Measurements from ENCODE around the gene JAG2.
A peak's percentile ranks its signal among the peaks of the same experiment; 100 is the strongest.
"Not testable (repeated sequence)": the region's sequence is repeated elsewhere in the genome, so short reads cannot be mapped to it uniquely, and the experiment has no call there.

JAG2 gene

DNA sequence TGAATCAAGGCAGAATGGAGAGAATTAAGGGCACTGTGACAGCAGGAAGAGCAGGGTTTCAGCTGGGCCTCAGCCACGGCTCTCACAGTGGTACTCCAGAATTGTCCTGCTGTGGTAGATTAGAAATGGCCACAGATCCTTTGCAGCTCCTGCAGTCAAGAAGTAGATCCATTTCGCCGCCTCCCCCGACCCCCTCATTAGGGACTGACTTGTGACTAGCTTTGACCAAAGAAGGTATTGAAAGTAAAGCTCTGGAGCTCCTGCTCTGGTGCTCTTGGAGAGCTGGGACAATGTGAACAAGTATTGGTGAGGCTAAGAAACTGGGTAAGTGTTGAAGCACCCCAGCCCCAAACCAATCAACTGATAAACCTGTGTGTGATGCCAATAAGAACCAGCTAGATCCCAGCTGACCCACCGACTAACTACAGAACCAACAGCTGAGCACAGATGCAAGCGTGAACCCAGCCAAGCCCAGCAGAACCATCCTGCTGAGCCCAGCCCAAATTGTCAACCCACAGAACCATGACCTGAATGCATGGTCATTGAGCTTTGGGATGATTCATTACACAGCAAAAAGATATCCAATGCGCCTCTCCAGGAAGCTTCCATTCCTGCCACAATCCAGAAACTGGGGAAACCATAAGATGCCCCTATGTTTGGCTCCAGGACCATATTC is 50.7 kb downstream of the JAG2 start:
- DNase-seq (ENCODE audit: low read depth): no peak

DNA sequence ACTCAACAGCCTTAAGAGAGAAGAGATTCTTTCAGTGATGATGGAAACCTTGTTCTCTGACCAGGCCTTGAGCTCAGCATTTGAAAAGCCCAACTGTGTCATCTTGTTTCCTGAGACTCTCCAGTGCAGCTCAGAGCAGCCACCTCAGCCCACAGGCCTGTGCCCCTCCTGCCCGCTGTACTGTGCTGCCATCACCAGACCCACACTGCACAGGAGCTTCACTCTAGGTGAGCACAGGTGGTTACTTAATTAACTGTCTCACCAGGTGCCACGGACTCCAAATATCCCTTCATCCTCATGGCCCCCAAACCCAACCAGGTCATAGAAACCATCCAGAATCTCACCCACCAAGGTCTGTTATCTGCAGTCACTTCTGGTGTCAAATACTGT is 51.3 kb downstream of the JAG2 start:
- DNase-seq (ENCODE audit: low read depth): no peak

DNA sequence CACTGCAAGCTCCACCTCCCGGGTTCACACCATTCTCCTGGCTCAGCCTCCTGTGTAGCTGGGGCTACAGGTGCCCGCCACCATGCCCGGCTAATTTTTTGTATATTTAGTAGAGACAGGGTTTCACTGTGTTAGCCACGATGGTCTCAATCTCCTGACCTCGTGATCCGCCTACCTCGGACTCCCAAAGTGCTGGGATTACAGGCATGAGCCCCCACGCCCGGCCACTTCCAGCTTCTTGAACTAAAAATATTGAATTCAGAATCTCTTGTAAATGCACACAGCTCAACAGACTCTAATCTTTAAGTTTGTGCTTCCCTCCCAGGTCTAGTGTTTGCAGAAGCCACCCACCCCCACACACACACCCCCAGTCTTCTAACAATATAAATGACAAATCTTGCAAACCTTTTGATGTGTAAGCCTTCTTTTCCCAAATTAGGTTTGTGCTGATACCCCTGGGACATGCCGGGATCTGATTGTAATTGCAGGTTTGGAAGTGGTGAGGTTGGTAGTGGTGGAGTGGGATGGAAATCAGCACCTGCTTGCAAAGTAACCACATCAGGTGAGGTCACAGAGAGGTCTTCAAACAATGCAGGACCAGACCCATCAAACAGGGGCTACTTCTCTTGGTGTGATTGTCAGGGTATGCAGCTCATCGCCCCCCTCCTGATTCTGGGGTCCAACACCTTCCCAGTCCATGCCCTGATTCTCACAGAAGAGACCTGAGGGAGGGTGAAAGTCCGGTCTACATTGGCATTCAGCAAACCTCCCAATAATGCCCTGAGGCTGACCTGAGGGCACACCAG is 51.9 kb downstream of the JAG2 start:
- no peak for DNase-seq (ENCODE audit: low read depth)

DNA sequence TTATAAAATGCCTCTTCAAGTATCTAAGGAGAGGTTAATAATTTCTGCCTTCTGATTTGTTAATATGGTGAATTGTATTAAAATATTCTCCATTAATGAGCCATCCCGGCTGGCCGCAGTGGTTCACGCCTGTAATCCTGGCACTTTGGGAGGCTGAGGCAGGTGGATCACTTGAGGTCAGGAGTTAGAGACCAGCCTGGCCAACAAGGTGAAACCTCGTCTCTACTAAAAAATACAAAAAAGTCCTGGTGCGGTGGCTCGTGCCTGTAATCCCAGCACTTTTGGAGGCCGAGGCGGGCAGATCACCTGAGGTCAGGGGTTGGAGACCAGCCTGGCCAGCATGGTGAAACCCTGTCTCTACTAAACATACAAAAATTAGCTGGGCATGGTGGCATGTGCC is 59.3 kb downstream of the JAG2 start:
- not testable (repeated sequence) for DNase-seq (ENCODE audit: low read depth)

DNA sequence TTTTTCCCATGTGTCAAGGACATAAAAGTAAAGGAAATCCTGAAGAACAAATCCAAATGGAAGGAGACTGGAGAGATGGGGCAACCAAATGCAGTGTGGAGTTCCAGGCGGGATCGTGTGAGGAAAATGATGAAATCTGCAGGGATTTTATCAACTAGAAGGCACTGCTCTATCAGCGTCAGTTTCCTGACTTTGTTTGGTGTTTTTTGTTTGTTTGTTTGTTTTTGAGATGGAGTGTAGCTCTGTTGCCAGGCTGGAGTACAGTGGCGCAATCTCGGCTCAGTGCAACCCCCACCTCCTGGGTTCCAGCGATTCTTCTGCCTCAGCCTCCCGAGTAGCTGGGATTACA is 60.1 kb downstream of the JAG2 start:
- DNase-seq (ENCODE audit: low read depth): no peak

DNA sequence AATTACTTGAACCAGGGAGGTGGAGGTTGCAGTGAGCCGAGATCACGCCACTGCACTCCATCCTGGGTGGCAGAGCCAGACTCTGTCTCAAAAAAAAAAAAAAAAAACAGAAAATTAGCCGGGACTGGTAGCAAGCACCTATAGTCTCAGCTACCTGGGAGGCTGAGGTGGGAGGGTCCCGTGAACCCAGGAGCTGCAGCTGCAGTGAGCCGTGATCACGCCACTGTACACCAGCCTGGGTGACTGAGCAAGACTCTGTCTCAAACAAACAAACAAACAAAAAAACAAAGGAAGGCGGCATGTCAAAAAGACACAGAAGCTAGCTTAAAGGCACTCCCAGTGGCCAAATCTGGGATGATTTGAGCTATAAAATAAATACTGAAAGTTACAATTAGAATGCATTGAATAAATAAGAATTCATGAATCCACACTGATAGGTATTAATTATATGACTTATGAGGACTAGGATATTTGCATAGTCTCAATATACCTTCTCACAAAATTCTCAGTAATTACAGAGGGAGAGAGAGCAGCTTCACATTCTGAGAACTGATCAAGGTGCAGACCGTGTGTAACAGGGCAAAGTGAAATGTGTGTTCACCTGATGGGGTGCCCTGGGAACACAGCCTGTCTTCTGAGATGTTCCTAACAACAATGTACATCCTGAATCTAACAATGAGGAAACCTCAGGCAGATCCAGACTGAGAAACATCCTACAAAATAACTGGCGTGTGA is 60.6 kb downstream of the JAG2 start:
- no peak for DNase-seq (ENCODE audit: low read depth)

DNA sequence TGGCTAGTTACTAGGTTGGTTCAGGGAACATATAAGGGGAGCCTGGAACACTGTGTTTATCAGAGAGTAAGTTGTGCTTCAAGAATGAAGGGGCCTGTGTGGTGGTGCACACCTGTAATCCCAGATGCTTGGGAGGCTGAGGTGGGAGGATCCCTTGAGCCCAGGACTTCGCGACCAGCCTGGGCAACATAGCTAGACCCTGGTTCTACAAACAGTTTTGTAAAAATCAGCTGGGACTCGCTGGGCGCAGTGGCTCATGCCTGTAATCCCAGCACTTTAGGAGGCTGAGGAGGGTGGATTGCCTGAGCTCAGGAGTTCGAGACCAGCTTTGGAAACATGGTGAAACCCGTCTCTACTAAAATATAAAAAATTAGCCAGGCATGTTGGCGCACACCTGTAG is 61.2 kb downstream of the JAG2 start:
- DNase-seq (ENCODE audit: low read depth): no peak

DNA sequence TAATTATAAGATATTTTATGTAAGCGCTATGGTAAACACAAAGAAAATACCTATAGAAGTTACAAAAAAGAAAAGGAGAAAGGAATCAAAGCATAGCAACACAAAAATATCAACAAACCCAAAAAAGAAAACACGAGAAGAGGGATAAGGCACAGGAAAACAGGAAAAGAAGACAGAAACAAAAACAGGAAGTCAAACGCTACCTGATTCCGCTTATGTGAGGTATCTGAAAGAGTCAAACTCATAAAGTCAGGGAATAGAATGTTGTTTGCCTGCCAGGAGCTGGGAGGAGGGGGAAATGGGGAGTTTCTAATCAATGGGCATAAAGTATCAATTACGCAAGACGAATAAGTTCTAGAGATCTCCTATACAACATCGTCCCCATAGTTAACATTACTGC is 63.4 kb downstream of the JAG2 start:
- no peak for DNase-seq (ENCODE audit: low read depth)

DNA sequence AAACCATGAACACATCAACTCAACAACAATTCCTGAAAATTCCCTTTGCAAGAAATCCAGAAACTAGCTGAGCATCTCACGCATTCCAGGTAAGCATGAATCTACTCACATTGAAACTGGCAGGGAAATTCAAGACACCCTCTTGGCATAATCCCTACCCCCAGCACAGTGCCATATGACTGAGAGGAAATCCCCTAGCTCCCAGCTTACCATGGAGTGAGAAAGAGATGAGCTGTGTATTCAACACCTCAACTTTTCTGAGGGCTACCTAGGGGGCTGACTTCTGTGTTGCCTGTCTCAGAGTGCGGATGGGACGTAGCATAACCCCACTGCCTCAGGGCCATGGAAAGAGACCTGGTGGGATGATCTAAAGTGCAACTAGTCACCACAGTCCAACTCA is 65.7 kb downstream of the JAG2 start:
- no peak for DNase-seq (ENCODE audit: low read depth)

DNA sequence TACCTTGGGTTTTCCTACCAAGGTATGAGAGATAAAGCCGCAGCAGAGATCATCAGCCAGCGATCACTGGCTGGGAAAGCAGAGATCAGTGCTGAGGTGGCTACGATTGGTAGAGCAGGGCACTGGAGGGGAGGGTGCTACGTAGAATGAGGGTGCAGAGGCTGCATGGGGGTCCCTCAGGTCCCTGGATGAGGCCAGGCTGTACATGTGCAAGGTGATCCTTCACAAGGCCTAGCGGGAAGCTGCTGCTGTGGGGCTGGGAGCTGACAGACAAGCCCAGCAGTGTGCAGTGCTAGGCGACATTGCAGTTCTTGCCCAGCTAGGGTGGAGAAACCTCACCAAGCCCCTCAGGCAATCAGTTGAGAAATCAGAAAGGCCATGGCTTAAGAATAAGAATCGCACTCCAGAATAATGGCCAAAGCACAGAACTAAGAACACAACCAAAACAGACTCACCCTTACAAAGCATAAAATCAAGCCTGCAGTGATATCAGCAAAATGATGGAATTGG is 66.2 kb downstream of the JAG2 start:
- DNase-seq (ENCODE audit: low read depth): no peak

DNA sequence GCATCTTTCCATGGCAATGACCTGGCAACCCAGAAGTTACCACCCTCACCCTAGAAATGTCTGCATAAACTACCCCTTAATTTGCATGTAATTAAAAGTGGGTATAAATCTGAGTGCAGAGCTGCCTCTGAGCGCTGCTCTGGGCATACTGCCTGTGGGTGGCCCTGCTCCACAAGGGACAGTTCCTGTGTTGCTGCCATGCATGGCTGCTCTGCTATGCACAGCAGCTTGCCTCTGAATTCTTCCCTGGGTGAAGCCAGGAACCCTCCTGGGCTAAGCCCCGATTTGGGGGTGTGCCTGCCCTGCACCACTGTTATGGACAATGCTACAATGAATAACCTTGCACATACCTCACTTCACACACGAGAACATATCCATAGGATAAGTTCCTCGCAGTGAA is 67.7 kb downstream of the JAG2 start:
- DNase-seq (ENCODE audit: low read depth): no peak

DNA sequence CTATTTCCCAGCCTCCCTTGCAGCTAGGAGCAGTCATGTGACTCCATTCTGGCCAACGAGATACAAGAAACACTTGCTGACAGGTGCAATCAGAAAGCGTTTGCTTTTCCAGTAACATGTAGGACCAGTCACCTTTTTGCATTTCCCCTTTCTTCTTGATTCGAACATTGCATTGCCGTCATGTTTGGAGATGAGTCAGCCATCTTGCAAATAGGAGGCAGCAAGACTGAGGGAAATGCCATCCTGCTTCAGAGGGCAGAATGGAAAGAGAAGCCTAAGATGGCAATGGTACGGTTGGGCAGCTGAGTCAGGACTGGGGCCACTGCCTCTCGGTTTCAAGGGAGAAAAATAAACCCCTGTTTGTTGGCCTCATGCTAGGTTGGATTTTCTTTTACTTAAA is 68.8 kb downstream of the JAG2 start:
- DNase-seq (ENCODE audit: low read depth): no peak

DNA sequence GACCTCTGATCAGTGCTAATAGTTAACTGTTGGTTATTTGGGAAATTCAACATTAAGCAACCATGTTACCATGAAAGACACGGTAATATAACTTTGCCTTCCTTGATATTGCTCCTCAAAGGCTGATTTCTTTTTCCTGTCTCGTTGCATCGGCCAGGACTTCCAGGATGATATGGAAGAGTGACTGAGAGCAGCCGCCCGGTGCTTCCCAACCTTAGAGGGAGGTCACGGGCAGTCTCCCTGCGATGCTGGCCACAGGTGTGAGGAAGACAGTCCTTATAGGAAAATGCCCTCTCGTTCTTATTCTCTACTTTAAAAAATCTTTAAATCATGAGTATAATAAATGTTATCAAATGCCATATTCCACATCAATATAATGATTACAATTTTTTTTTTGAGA is 70.3 kb downstream of the JAG2 start:
- DNase-seq (ENCODE audit: low read depth): no peak

DNA sequence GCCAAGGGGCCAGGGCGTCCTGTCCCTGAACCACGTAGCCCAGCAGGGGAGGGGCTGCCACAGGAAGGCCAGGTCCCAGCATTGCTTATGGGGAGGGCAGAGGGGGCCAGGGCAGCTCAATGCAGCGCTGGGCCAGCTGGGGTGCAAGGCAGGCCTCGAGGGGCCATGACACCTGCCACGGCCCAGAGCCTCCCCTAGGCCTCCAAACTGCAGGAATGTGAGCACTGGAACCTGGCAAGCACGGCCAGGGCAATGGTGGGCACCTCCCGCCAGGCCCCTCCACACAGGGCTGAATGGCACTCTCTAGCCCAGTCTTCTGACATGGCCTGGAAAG is 70.8 kb downstream of the JAG2 start:
- no peak for DNase-seq (ENCODE audit: low read depth)

DNA sequence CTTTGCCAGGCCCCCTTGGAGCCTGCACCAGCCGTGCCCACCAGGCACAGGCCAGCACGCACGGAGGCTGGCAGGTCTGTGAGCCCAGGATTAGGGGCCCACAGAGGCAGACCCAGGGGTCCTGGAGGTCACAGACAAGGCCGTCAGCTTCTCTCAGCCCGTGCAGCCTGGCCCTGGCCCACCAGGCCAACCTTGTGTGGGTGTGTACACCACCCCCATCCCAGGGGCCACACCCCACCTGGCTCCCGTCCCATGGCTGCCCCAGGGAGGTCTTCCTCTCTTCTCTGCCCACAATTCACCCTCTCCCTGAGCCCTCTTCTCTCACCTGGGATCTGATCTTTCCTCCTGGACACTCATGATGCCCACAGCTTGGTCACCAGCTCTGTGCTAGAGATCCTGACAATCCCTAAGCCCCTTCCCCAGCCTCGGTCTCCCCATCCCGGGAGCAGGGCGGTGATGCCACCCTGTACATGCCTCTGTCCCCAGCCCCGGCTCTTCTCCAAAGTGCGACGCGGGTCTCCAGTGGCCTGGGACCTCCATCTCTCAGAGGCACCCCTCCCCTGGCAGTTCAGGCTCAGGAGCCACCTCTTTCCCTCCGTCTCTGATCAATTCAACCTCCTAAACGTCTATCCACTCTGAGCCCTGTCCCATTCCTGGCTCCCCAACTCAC is 72.2 kb downstream of the JAG2 start:
- no peak for DNase-seq (ENCODE audit: low read depth)

DNA sequence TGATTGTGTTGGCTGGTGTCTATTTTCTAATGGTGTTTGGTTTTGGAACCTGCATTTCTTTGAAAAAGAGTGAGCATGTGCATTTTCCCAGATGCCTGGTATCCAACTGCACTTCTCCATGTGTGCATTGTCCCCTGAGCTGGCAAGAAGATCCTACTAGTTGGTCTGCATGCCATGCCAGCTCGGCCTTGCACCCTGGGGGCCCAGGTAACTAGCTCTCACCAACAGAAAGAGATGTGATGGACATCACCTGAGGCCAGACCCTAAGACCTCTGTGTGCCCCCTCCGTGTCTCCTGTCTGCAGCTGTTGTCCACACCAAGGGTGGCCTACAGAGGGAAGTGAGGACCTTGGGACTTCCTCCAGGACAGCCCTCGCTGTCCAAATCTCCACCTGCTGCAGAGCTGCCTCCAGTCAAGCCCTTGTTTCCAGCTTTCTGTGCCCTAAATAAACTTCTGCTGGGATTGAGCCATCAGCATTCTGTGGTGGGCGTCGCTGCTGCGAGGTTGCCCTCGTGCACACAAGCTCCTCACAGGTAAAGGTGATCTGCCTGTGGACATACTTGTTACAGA is 73.3 kb downstream of the JAG2 start:
- no peak for DNase-seq (ENCODE audit: low read depth)

DNA sequence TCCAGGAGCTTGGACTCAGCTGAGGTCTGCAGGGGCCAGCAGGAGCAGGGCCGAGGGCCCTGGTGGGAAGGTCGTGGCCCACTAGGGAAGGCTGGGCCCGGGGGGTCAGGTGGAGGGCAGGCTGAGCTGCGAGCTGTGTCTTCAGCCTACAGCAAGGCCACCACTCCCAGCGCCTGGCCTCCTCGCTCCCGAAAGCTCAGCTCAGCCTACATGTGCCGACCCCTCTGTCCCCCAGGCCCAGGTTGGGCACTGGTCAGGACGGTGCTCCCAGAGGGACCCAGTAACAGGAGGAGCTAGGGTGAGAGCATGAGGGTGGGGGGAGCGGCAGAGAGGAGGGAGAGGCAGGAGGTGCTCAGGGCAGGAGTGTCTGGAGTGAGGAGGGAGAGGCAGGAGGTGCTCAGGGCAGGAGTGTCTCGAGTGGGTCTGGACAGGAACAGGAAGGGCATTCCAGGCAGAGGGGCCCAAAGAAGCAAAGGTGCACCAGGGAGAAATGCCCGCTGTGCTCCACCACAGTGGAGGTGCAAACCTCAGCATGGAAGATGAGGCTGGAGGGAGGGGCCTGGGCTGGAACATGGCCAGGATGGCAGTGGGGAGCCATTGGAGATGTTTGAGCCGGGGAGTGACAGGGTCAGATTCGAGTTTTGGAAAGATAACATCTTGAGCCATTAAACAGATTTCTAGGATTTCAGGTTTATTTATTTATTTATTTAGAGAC is 74.2 kb downstream of the JAG2 start:
- no peak for DNase-seq (ENCODE audit: low read depth)

DNA sequence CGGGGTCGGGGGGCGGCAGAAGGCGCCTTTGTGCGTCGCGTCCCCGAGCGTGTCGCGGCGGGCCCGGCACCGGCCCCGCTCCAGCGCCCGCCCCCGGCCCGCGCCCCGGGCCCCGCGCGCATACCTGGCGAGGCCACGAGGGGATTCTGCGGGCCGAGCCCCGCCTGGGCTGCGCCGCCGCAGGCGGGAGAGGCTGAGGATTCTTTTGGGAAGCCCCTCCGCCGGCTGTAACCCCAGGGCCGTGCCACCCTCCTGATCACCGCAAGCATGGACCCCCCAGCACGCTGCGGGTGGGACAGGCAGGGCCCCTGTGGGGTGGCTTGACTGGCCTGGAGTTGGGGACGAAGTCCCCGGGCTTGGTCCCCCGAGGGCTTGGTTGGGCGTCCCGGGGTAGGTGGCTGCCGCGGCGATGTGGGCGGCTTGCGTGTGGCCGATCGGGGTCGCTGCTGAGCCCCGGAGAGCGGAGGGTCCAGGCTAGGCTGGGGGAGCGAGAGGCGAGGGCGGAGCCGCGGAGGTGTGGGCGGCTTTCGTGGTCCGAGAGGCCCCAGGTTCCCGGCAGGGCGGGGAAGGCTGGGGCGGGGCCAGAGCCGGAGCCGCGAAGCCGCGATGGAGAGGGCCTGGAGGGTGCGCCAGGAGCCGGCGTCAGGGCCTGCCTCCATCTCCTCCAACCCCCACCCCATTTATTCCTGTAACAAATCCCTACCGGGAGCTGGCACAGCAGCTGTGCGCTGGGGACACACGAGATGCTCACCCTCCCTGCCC is 75.0 kb downstream of the JAG2 start:
- DNase-seq (ENCODE audit: low read depth): peak; percentile 31

DNA sequence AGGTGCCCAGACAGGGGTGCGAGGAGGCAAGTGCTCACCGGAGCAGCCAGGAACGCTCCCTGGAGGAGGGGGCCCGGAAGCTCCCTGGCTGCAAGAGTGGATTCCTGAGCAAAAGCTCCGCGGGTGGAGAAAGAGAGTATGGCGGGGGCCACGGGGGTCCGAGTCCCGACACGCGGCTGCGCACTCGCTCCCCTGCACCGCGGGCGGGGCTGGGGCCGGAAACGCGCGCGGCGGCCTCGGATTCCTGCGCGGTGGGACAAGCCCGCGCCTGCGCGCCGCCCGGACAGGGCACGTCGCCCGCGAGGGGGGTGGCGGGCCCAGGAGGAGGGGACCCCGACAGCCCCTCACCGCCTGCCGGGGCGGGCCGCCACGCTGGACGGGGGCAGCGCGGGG is 75.5 kb downstream of the JAG2 start:
- peak; percentile 38 for DNase-seq (ENCODE audit: low read depth)

DNA sequence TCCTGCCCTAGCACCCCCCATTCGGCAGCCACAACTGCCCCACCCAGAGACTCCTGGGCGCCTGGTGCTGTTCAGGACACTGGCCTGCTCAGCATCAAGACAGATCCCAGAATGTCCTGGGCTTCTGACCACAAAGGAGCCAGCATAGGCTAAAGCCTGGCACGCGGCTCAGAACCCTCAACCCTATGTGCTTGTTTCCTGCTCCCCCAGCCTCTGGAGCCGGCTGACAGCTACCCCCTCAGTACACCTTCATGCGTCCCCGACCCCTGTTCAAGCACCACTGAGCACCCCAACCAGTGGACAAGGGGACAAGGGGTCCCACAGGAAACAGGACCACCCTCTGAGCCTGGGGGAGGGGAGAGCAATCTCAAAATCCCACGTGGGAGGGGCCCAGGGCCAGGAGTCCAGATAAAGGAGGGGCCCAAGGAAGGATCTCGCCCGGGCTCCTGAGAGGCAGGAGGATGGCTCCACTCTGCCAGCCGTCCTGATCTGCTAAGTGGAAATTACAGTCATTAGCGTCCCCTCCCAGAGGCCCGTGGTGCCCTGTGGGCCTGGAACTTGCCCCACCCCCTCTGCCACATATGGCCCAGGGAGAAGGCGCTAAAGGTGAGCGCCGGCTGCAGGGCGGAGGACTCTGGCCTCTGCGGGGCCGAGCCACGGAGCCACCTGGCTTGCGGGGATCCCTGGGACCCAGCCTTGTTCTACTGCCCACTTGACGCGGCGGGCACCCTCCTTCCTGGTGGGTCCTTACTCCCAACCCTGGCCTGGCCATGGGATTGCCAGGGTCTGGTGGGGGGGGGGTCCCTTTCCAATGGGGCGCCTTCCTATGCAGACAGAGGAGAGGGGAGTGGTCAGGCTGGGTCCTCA is 76.2 kb downstream of the JAG2 start:
- DNase-seq (ENCODE audit: low read depth): no peak
